MM.1S (cell line): ENCODE data around the gene VSNL1.
A peak's percentile ranks its signal among the peaks of the same experiment; 100 is the strongest.

Experiments used
- DNase-seq: peaks from one replicate; pipeline ENCODE4 v3.0.0-alpha.2; 2015
- H2AFZ ChIP-seq: fragments of 300-600 bp; sonication (generic); 2 replicates; pipeline ENCODE4 v1.6.0; 2016; ENCODE audit warnings: antibody characterized with exemption, low read length
- H3F3A ChIP-seq: fragments of 300-600 bp; sonication (generic); 2 replicates; pipeline ENCODE4 v1.6.1; 2016; ENCODE audit warnings: mild to moderate bottlenecking, antibody characterized with exemption, low read length, moderate library complexity, mixed read lengths; ENCODE audit not compliant: insufficient read depth
- H3K27ac ChIP-seq: fragments of 300-600 bp; sonication (generic); 2 replicates; pipeline ENCODE4 v1.5.1; 2016; ENCODE audit warnings: mild to moderate bottlenecking, low read length
- H3K27me3 ChIP-seq: fragments of 300-600 bp; sonication (generic); replicated peaks from 2 replicates; pipeline ENCODE4 v1.6.0; 2016; ENCODE audit warnings: low read length; ENCODE audit not compliant: insufficient read depth
- H3K36me3 ChIP-seq: fragments of 300-600 bp; sonication (generic); replicated peaks from 2 replicates; pipeline ENCODE4 v1.6.1; 2016; ENCODE audit warnings: mild to moderate bottlenecking, low read length, mixed read lengths; ENCODE audit not compliant: insufficient read depth
- H3K4me1 ChIP-seq: fragments of 300-600 bp; sonication (generic); 2 replicates; pipeline ENCODE4 v1.6.1; 2016; ENCODE audit warnings: low read length, mixed read lengths
- H3K4me2 ChIP-seq: fragments of 300-600 bp; sonication (generic); 2 replicates; pipeline ENCODE4 v1.6.0; 2016; ENCODE audit warnings: low read depth, low read length
- H3K4me3 ChIP-seq: fragments of 300-600 bp; sonication (generic); 2 replicates; pipeline ENCODE4 v1.5.1; 2016; ENCODE audit warnings: low read length, mixed read lengths
- H3K79me2 ChIP-seq: fragments of 300-600 bp; sonication (generic); 2 replicates; pipeline ENCODE4 v1.6.1; 2016; ENCODE audit warnings: mixed run types, low read length, mixed read lengths
- H3K9ac ChIP-seq: fragments of 300-600 bp; sonication (generic); 2 replicates; pipeline ENCODE4 v1.6.1; 2016; ENCODE audit warnings: low read length, mixed read lengths
- H3K9me2 ChIP-seq: fragments of 300-600 bp; sonication (generic); replicated peaks from 2 replicates; pipeline ENCODE4 v1.6.1; 2016; ENCODE audit warnings: mild to moderate bottlenecking, low read length, mixed read lengths; ENCODE audit not compliant: insufficient read depth
- H3K9me3 ChIP-seq: fragments of 300-600 bp; sonication (generic); replicated peaks from 2 replicates; pipeline ENCODE4 v1.6.1; 2016; ENCODE audit warnings: mild to moderate bottlenecking, low read length, mixed read lengths; ENCODE audit not compliant: insufficient read depth
- H4K20me1 ChIP-seq: fragments of 300-600 bp; sonication (generic); 2 replicates; pipeline ENCODE4 v1.6.1; 2016; ENCODE audit warnings: mild to moderate bottlenecking, low read length, moderate library complexity, mixed read lengths; ENCODE audit not compliant: insufficient read depth
- CTCF ChIP-seq: fragments of 300-600 bp; sonication (generic); IDR thresholded peaks from 2 replicates; pipeline ENCODE4 v1.5.1; 2016; ENCODE audit warnings: antibody characterized with exemption, low read length, mixed read lengths
- EZH2 ChIP-seq: fragments of 300-600 bp; sonication (generic); optimal IDR thresholded peaks from 2 replicates; pipeline ENCODE3; 2017; ENCODE audit warnings: low read depth, mild to moderate bottlenecking, antibody characterized with exemption, low read length, mixed read lengths
- EZH2phosphoT487 ChIP-seq: fragments of 300-600 bp; sonication (generic); IDR thresholded peaks from 2 replicates; pipeline ENCODE4 v1.6.1; 2018; ENCODE audit warnings: antibody characterized with exemption, low read length

The VSNL1 gene

GRCh38 chr2:17579605-17580318 is 39.3 kb downstream of the VSNL1 start:
- no peaks in the 10 kb centered on the region for H3K9me3 ChIP-seq
- H3K4me1 ChIP-seq = peaks cover 22% of the 10 kb centered on the region
- no peak overlapping the region for H3K4me3 ChIP-seq
- no peaks in the 10 kb centered on the region for H3K9me2 ChIP-seq
- TF ChIP-seq EZH2 (no peak), EZH2phosphoT487 (no peak), CTCF (no peak)
- no peaks in the 10 kb centered on the region for H3K36me3 ChIP-seq
- peak overlapping the region; percentile 11; the same call in 1 of the 2 replicates for H3K27ac ChIP-seq
- peaks cover 17% of the 10 kb centered on the region; the same call in 1 of the 2 replicates for H3F3A ChIP-seq
- H4K20me1 ChIP-seq = no peaks in the 10 kb centered on the region
- DNase-seq = peak; percentile 18
- H2AFZ ChIP-seq = no peak overlapping the region
- H3K27me3 ChIP-seq = no peaks in the 10 kb centered on the region
- no peaks in the 10 kb centered on the region for H3K79me2 ChIP-seq
- no peak overlapping the region for H3K9ac ChIP-seq
- H3K4me2 ChIP-seq = peak overlapping the region; percentile 43

- no peaks in the 10 kb centered on the region for H3K9me3 ChIP-seq
- peaks cover 22% of the 10 kb centered on the region for H3K4me1 ChIP-seq
- H2AFZ ChIP-seq = no peak overlapping the region
- no peak overlapping the region for H3K4me3 ChIP-seq
- no peaks in the 10 kb centered on the region for H3K79me2 ChIP-seq
- H3F3A ChIP-seq = peaks cover 17% of the 10 kb centered on the region; the same call in 1 of the 2 replicates
- no peak for DNase-seq
- no peaks in the 10 kb centered on the region for H3K27me3 ChIP-seq
- TF ChIP-seq EZH2 (no peak), EZH2phosphoT487 (no peak), CTCF (no peak)
- H3K9ac ChIP-seq = no peak overlapping the region
- H4K20me1 ChIP-seq = no peaks in the 10 kb centered on the region
- no peaks in the 10 kb centered on the region for H3K36me3 ChIP-seq
- no peak overlapping the region for H3K4me2 ChIP-seq
- H3K27ac ChIP-seq = no peak overlapping the region
- no peaks in the 10 kb centered on the region for H3K9me2 ChIP-seq
Measured at GRCh38 chr2:17580319-17580715, 39.8 kb downstream of the VSNL1 start.

- no peak overlapping the region for H3K27ac ChIP-seq
- no peaks in the 10 kb centered on the region for H3K36me3 ChIP-seq
- H2AFZ ChIP-seq = no peak overlapping the region
- H4K20me1 ChIP-seq = no peaks in the 10 kb centered on the region
- TF ChIP-seq EZH2 (no peak), EZH2phosphoT487 (no peak), CTCF (no peak)
- no peaks in the 10 kb centered on the region for H3K9me2 ChIP-seq
- peaks cover 17% of the 10 kb centered on the region; the same call in 1 of the 2 replicates for H3F3A ChIP-seq
- H3K79me2 ChIP-seq = no peaks in the 10 kb centered on the region
- H3K4me3 ChIP-seq = no peak overlapping the region
- H3K9ac ChIP-seq = no peak overlapping the region
- H3K27me3 ChIP-seq = no peaks in the 10 kb centered on the region
- no peaks in the 10 kb centered on the region for H3K9me3 ChIP-seq
- H3K4me2 ChIP-seq = no peak overlapping the region
- peaks cover 22% of the 10 kb centered on the region for H3K4me1 ChIP-seq
- no peak for DNase-seq
Measured at GRCh38 chr2:17581831-17582230, 41.3 kb downstream of the VSNL1 start.
